Epithelial cell of proximal tubule (primary cell): ENCODE measurements around the gene GATAD2B. TPM values are rescaled to one million over a fixed set of nuclear protein-coding genes. Genes with fewer than 3 reads are reported as not detected.
A peak's percentile ranks its signal among the peaks of the same experiment; 100 is the strongest.

Experiments
- DNase-seq: peaks from one replicate; pipeline ENCODE4 v3.0.0-alpha.2; 2011; ENCODE audit warnings: low read depth
- H3K4me3 ChIP-seq: 2 replicates; pipeline ENCODE4 v1.5.1; 2011; ENCODE audit warnings: low read depth, mild to moderate bottlenecking, low read length
- total RNA-seq: library from RNA; depleted of rRNA; stranded (reverse); fragments of >200 nt; gene quantifications from 2 replicates; pipeline ENCODE4 v1.2.3, GENCODE V29; 2015
- TF ChIP-seq, protein P1 (sequence below): conservative IDR thresholded peaks from 2 replicates; pipeline ENCODE4 v1.5.1; 2012; ENCODE audit warnings: low read depth, mild to moderate bottlenecking, low read length

The GATAD2B gene
- total RNA-seq, result 6.8 and 10.3 TPM in 2 replicates

- TF ChIP-seq, protein P1, sequence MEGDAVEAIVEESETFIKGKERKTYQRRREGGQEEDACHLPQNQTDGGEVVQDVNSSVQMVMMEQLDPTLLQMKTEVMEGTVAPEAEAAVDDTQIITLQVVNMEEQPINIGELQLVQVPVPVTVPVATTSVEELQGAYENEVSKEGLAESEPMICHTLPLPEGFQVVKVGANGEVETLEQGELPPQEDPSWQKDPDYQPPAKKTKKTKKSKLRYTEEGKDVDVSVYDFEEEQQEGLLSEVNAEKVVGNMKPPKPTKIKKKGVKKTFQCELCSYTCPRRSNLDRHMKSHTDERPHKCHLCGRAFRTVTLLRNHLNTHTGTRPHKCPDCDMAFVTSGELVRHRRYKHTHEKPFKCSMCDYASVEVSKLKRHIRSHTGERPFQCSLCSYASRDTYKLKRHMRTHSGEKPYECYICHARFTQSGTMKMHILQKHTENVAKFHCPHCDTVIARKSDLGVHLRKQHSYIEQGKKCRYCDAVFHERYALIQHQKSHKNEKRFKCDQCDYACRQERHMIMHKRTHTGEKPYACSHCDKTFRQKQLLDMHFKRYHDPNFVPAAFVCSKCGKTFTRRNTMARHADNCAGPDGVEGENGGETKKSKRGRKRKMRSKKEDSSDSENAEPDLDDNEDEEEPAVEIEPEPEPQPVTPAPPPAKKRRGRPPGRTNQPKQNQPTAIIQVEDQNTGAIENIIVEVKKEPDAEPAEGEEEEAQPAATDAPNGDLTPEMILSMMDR, result no peak
- DNase-seq, result peak; percentile 99
- peak within 1 kb of the TSS; percentile 90 for H3K4me3 ChIP-seq
These were observed at the start of gene GATAD2B for GRCh38 chr1:153922972-153923925. Gene GATAD2B (minus strand): TSS chr1:153922972. CDS start chr1:153828347, 94,625 bp downstream.

DNA sequence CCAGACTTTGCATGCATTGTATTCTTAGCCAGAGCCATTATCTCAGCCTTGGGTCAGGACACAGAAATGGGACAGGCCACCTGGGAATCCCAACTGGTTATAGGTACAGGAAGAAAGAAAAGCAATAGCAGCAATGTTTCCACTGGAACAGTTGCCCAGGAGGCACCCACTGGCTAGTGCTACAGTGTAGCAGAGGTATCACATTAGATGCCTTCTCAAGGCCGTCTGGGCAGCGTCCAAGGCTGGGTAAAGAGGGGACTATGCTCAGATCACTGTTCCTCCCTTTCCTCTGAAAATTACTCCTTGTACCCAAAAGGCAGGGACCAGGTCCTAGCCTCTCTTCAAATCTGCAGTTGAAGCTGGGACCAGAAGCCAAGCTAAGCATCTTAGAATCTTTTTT lies 47.6 kb upstream of the GATAD2B start:
- no peak for DNase-seq

DNA sequence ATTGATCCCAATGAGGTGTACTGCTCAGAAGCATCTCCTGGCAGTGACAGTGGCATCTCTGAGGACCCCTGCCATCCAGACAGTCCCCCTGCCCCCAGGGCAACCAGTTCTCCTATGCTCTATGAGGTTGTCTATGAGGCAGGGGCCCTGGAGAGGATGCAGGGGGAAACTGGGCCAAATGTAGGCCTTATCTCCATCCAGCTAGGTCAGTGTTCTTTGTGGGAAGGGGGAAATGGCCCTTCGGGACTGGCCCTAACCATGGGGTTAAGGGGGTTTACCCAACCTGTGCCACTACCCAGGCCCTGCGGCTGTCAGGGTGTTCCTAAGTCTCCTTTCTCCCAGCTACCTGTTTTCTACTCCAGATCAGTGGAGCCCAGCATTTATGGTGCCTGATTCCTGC lies 46.2 kb upstream of the GATAD2B start:
- TF ChIP-seq, protein P1, result no peak
- peak overlapping the region; percentile 67 for H3K4me3 ChIP-seq
- DNase-seq, result no peak

More for the DNA sequence above, 47.6 kb upstream of the GATAD2B start:
- TF ChIP-seq, protein P1, result no peak
- H3K4me3 ChIP-seq, result no peak overlapping the region

DNA sequence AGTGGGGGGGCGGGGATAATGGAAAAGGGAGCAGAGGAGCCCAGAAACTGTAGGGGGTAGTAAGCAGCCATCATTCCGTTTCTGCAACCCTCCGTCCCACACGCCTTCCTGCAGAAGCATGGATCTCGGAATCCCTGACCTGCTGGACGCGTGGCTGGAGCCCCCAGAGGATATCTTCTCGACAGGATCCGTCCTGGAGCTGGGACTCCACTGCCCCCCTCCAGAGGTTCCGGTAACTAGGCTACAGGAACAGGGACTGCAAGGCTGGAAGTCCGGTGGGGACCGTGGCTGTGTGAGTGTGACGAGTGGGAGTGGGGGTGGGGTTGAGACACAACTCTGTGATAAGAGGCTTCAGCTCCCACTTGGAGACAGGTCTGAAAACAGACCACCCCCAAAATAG lies 45.6 kb upstream of the GATAD2B start:
- TF ChIP-seq, protein P1, result no peak
- no peak for DNase-seq

GRCh38 chr1:153968000-153968363 lies 45.2 kb upstream of the GATAD2B start:
- no peak for DNase-seq
- H3K4me3 ChIP-seq, result peak overlapping the region; percentile 67
- TF ChIP-seq, protein P1, result no peak

More for the DNA sequence above, 45.6 kb upstream of the GATAD2B start:
- peak overlapping the region; percentile 67 for H3K4me3 ChIP-seq

- H3K4me3 ChIP-seq, result peak within 1 kb of the TSS; percentile 67
- DNase-seq, result no peak
- TF ChIP-seq, protein P1, result peak; percentile 44
These were observed 44.6 kb upstream of the GATAD2B start, which contains the start of gene CREB3L4 for GRCh38 chr1:153967107-153967999. Gene CREB3L4 (plus strand): TSS chr1:153967902. CDS start chr1:153968526, 624 bp downstream.
